GM21367 (cell line): ENCODE measurements around the gene LRP11.
"Not testable (repeated sequence)": the region's sequence is repeated elsewhere in the genome, so short reads cannot be mapped to it uniquely, and the experiment has no call there.

ENCODE experiments used
- ATAC-seq: cut with Tn5 transposase; IDR thresholded peaks from one replicate; pipeline ENCODE4 v1.9.1; 2021; ENCODE audit not compliant: unreplicated experiment

Gene LRP11

DNA sequence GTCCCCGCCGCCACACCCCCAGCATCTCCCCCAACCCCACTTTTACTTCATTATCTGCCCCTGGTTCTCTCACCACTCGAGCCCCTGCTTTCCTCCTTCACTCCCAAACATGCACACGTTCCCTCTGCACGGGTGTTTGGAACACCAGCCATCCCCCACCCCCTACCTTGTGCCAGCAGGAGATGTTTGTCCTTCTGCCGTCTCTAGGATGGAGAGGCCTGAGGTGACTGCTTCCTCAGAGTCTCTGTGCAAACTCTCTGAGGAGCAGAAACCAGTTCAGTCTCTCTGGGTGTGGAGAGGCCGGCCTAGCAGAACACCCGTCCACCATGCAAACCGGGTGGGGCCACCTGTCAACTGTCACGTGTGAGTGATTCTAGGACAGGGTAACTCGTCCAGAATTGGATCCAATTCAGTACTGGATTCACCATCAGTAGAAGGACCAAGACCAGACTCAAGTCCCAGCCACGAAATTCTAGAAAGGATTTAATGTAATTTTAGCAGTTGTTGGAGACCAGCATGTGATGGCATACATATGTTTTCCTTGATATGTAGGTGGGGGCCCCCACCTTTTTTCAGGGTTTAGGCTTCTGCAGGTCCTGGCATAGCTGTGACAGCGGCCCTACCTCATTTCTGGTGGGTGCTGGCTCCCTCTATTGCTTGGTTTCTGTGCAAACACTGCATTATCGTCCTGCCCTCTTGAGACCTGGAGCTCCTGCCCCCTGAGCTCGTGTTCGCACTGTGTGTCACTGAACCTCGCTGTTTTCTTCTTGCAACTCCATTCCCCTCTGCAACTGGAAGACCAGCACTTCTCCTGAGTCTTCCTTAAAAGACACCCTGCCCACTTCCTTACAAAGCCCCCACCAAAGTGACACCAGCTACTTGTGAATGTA is 33.9 kb upstream of the LRP11 start, which contains the start of gene RAET1E:
TSS of gene RAET1E (minus strand) at position 259 of the 890 bp plus-strand sequence. CDS start 7,212 bp downstream, outside the sequence.
- ATAC-seq, result no peak

DNA sequence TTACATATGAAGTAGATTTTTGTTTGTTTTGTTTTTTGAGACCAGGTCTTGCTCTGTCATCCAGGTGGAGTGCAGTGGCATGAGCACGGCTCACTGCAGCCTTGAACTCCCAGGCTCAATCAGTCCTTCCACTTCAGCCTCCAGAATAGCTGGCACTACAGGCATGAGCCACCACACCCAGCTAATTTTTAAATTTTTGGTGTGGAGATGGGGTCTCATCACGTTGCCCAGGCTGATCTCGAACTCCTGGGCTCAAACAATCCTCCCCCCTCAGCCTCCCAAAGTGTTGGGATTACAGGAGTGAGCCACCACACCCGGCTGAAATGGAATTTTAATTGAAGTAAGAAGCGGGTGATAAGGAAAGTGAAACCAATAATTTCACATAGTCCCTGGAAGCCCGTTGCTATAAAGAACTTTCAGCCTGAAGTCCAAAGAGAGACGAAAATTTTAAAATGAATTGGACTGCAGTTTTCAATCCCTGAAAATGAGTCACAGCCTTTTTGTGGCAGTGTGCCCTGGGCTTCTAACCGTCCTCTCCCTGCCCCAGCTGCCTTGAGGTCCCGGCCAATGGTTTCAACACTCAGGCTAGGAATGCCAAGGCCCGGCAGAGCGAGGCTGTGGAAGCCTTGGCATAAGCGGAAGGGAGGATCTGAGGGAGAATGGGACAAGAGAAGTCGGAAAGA is 33.0 kb upstream of the LRP11 start:
- no peak for ATAC-seq

DNA sequence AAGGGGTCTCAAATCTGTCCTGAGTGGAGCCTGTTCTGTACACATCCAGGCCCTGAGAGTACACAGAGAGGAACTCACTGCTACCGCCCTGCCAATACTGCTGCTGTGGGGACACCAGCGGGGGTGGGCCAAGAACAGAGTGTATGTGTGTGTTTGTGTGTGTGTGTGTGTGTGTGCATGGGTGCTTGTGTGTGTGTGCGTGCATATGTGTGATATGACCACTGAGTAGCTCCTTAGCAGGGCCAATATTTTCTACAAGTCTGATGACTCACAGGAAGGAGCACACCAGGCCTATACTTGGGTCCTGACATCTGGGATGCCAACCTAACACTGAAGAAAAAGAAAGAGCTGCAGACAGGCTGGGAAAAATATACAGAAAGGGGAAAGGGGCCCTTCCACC is 32.3 kb upstream of the LRP11 start:
- ATAC-seq, result no peak

DNA sequence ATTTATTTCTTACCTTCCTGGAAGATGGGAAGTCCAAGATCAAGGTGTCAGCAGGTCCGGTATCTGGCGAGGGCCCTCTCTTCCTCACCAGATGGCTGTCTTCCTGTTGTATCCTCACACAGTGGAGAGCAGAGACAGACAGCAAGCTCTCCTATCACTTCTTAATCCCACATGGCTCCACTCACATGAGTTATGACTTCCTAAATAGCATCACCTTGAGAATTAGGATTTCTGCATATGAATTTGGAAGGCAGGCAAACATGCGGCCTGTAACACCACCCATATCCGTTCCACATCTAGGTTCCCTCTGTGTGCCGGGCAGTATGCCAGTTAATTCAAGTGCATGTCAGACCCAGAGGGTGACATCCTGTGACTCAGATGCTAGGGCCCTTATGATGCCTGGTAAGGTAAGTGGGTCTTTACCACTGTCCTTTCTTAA is 31.7 kb upstream of the LRP11 start:
- no peak for ATAC-seq

DNA sequence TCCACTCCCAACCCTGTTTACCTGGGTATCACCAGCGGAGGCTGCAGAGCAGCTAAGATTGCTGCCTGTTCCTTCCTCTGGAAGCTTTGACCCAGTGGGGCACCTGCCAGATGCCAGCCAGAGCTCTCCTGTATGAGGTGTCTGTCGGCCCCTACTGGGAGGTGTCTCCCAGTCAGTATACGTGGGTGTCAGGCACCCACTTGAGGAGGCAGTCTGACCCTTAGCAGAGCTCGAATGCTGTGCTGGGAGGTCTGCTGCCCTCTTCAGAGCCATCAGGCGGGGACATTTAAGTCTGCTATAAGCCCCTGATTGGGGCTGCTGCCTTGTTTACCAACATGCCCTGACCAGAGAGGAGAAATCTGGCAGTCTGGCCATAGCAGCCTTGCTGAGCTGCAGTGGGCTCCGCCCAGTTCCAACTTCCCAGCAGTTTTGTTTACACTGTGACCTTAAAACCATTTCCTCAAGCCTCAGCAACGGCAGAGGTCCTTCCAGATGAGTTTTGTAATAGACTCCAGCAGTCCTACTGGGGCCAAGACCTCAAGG is 31.0 kb upstream of the LRP11 start:
- ATAC-seq, result no peak

DNA sequence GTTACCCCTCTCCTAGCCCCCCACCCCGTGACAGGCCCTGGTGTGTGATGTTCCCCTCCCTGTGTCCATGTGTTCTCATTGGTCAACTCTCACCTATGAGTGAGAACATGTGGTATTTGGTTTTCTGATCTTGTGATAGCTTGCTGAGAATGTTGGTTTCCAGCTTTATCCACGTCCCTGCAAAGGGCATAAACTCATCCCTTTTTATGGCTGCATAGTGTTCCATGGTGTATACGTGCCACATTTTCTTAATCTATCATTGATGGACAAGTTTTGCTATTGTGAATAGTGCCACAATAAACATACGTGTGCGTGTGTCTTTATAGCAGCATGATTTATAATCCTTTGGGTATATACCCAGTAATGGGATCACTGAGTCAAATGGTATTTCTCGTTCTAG is 27.7 kb upstream of the LRP11 start:
- not testable (repeated sequence) for ATAC-seq

DNA sequence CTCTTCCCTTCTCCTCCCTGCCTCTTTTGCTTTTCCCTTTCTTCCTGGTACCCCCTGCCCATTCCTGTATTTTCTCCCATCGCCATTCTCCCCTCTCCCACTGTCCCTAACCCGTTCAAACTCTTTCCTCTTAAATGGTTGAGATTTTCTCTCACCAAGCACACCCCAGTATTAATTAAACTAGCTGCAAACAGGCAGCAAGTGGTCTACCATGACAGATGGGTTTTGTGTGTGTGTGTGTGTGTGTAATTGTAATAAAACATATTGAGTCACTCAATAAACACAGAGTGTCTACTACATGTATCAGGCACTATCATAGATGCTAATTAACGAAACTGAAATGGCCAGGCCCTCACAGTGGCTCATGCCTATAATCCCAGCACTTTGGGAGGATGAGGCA is 27.1 kb upstream of the LRP11 start:
- ATAC-seq, result no peak

DNA sequence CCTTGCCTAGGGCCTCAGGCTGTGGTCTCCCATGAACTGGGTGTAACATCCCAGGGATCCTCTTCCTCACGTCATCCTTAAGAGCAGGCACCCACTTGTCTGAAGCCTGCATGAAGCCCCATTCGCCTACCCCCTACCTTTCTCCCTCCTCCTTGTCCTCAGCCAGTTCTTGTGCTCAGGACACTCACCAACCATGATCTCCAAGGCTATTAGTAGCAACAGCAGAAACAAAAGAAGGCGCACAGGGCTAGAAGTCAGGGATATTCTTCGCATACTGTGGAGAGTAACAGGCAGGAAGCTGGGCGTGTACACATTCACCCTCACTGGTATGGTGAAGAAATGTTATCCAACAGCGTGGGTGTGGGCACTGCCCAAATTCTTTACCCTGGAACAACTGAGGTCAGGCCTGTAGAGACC is 26.5 kb upstream of the LRP11 start:
- no peak for ATAC-seq

DNA sequence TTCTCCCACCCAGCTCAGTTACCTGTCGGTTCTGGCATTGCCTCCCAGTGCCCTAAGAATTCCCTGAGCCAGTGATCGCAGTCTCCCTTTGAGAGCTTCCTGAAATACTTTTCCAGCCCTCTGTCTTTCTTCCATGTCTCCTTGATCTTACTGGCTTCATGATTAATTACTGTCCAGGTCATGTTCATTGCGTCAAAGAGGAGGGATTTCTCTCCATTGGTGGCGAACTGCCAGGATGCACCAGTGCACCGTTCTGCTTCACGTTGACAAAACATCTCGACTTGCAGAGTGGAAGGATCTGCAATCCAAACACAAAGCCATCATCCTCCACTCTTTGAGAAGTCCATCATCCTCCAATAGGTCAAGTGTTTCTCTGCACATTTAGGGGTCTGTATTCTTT is 25.2 kb upstream of the LRP11 start:
- ATAC-seq, result no peak

DNA sequence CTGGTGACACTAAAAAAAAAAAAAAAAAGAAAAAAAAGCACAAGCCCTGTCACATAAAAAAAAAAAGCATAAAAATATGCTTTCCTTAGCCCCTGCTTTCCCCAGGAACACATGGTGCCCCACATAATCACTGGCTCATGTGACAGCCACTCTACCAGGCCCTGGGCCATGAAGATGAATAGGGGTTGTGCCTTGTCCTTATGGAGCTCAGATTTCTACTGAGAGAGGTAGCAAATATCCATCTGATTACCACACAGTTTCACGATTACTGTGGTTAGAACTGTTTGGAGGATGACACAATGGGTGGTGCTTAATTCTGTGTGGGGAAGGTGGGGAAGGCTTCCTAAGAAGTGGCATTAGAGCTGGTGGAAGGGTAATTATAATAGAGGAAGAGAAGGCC is 24.5 kb upstream of the LRP11 start:
- ATAC-seq, result no peak

DNA sequence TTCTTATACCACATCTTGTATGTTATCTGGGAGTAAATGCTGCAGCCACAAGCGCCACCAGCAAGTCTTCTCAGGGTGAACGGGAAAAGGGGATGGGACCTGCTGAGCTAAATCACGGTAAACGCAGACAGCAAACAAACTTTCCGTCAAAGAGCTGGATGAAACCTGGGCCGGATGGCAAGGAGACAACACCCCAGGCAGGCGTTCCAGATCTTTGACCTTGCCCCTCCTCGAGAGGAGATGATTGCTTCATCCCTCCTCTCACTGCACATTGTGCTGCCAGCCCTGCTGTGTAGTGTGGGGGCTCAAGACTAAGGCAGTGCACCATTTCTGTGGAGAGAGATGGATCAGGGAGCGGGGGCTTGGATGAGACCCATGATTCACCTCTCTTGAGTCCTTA is 23.9 kb upstream of the LRP11 start:
- ATAC-seq, result no peak

DNA sequence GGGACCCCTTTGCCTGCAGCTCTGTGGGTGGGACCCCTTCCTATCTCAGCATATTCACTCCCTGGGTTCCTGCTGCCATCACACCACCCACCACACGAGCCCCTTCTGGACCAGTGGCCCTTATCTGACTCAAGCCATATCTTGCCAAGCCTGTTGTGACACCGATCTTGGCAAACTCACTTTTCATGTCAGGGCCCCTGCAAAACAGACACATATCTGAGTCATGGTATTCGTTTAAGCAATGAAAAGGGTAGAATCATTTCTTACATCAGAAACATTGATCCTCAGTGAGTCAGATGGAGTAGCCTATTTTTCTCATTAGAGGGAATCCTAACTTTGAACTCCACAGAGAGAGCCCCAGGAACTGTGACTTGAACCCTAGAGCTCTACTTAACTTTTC is 23.2 kb upstream of the LRP11 start:
- no peak for ATAC-seq

DNA sequence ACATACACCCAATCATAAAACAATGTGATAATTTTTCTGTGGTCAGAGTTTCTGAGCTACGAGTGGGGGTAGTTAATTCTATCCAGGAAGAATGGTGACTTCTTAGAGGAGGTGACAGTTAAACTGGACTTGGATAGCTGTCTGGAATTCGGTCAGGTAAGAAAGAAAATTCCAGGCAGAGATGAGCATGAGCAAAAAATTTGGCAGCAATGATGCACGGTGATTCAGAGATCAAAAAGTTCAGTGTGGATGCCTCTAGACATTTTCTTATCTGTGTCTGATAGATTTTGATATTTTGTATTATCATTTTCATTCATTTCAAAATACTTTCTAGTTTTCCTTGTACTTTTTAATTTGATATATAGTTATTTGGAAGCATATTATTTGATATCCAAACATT is 21.7 kb upstream of the LRP11 start:
- ATAC-seq, result no peak

DNA sequence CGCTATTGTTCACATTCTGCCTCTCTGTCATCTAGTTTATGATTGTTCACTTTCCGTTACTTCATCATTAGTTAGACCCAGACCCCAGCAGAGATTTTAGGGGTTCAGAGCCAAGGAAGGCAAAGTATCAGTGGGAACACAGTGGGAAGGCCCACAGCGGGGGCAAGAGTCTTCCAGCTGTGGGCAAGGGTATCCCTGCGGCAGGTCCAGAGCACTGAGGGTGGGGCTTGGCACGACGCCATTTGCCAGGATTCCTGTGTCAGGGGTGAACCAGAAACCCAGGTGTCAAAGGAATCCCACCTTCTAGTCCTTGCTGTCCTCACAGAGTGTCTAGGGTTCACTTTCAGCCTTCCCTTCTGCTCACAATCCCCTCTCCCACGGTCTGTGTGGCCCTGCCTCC is 20.5 kb upstream of the LRP11 start:
- ATAC-seq, result no peak

DNA sequence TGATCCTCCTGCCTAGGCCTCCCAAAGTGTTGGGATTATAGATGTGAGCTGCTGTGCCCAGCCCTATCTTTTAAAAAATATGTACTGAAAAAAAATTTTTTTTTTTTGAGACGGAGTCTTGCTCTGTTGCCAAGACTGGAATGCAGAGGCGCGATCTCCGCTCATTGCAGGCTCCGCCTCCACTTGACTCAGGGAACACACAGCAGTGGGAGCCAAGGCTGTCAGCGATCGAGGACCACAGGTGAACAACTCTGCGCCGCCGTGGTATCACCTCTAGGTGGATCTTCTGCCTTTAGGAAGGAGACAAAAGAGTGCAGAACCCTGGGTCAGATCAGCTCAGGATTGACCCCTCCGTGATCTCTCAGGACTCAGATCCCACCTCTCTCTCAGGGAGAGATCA is 20.1 kb upstream of the LRP11 start:
- no peak for ATAC-seq

DNA sequence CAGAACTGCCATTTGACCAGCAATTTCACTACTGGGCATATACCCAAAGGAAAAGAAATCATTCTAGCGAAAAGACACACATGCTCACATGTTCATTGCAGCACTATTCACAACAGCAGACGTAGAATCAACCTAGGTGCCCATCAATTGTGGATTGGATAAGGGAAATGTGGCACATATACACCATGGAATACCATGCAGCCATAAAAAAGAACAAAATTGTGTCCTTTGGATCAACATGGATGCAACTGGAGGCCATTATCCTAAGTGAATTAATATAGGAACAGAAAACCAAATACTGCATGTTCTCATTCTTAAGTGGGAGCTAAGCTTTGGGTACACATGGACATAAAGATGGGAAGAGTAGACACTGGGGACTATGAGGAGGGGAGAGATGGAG is 17.7 kb upstream of the LRP11 start:
- ATAC-seq, result no peak

DNA sequence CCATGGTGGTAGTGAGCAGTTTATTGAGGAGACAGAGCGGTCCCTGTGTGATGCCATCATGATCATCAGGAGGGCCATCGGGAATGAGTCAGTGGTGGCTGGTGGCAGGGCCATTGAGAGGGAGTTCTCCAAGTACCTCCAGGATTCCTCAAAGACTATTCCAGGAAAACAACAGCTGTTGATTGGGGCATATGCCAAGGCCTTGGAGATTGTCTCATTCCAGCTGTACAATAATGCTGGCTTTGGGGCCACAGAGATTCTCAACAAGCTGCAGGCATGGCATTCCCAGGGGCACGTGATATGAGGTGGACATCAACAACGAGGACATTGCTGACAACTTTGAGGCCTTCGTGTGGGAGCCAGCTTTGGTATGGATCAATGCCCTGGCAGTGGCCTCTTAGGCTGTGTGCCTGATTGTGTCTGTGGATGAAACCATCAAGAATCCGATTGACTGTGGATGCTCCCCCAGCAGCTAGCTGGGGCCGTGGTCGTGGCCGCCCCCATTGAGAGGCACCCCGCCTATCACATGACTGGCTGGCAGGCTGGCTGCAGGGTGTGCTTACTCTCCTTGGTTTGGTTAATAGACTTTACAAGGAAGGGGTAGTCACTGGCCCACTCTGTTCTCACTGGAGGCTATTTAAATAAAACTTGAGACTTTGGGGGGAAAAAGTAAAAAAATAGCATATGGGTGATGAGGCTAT is 17.1 kb upstream of the LRP11 start:
- no peak for ATAC-seq

DNA sequence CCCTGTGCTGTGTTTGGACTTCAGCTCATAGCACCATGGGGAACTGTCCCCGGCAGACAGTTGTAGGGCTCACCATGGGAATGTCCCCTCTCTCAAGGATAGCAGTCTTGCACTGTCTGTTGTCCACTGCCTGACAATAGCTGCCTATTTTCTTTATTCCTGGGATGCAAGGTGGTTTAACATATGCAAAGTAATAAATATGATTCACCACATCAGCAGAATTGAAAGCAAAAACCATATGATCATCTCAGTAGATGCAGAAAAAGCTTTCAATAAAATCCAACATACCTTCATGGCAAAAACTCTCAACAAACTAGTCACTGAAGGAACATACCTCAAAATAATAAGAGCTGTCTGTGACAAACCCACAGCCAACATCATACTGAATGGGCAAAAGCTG is 13.5 kb upstream of the LRP11 start:
- ATAC-seq, result no peak

DNA sequence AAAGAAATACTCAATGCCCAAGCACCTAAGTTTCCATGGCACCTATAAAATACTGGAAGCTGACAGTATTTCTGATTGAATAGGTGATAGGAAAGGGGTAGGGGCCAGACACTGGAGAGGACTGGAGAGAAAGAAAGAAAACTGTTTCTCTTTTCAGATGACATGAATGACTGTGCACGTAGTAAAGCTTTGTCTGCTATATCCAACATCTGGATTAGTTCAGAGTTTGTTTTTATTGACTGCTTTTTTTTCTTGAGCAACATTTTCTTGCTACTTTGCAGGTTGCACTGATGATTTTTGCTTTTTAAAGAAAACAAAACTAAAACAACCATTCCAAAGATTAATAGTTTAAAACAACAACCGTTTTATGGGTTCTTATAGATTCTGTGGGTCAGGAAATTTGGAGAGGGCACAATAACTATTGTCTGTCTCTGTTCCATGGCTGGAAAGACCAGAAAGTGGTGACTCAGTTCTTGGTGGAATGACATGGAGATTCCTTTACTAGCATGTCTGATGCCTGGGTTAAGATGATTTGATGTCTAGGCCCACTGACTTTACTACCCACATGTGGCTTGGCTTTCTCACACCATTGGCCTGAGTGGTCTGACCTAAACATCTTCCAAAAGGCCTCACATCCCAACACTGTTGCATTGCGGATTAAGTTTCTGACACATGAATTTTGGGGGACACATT is 12.2 kb upstream of the LRP11 start:
- no peak for ATAC-seq

DNA sequence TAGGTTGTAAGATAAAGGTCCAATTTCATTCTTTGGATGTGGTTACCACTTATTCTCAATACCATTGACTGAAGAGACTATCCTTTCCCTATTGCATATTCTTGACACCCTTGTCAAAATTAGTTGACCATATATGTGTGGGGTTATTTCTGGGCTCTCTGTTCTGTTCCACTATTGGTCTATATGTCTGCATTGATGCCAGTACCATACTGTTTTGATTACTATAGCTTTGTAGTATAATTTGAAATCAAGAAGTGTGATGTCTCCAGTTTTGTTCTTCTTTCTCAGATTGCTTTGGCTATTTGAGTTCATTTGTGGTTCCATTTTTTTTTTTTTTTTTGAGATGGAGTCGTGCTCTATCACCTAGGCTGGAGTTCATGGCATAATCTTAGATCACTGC is 8.1 kb upstream of the LRP11 start:
- ATAC-seq, result no peak

DNA sequence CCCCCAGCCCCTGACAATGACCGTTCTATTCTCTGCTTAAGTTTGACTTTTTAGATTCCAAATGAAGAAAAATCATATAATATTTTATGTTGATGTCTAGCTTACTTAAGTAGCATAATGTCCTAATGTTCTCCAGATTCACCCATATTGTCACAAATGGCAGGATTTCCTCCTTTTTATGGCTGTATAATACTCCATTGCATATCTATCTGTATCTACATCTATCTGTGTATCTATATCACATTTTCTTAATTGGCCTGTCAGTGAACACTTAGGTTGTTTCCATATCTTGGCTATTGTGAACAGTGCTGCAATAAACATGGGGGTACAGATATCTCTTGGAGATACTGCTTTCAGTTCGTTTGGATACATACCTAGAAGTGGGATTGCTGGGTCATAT is 7.0 kb upstream of the LRP11 start:
- ATAC-seq, result no peak
